NCI-H2029 treated with DMSO at 0.1 percent for 48 hours (cell line): ENCODE data around the gene SMTN.

ENCODE experiments used
- DNase-seq: peaks from one replicate; lab custom pipeline; 2025; lab: John Stamatoyannopoulos, UW

The SMTN gene

GRCh38 chr22:31127181-31127772, 46.2 kb downstream of the SMTN start:
- DNase-seq, result no peak

- no peak for DNase-seq
Measured at GRCh38 chr22:31128156-31128555, 47.0 kb downstream of the SMTN start.

DNA sequence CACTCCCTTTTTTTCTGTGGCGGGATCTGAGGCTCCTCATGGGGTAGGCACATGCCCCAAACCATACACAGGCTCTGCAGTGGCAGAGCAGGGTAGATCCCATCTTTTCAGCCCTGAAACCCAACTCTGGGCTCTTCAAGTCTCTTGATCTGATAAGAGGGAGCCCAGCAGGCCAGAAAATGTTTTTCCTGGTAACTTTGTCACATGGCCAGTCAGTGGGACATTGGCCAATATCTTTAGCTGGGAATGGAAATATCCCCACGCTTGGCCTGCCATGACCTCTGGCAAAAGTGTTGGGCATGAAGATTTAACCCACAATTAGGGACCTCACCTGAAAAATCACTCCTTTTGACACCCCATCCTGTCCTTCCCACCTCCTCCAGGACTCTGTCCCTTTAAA, 49.8 kb downstream of the SMTN start:
- DNase-seq, result peak; percentile 15

DNA sequence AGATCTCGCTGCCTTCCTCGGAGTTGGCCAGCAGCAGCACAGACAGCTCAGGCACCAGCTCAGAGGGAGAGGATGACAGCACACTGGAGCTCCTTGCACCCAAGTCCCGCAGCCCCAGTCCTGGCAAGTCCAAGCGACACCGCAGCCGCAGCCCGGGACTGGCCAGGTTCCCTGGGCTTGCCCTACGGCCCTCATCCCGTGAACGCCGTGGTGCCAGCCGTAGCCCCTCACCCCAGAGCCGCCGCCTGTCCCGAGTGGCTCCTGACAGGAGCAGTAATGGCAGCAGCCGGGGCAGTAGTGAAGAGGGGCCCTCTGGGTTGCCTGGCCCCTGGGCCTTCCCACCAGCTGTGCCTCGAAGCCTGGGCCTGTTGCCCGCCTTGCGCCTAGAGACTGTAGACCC, 52.8 kb downstream of the SMTN start:
- no peak for DNase-seq

GRCh38 chr22:31134688-31135087, 53.6 kb downstream of the SMTN start:
- DNase-seq, result no peak

DNA sequence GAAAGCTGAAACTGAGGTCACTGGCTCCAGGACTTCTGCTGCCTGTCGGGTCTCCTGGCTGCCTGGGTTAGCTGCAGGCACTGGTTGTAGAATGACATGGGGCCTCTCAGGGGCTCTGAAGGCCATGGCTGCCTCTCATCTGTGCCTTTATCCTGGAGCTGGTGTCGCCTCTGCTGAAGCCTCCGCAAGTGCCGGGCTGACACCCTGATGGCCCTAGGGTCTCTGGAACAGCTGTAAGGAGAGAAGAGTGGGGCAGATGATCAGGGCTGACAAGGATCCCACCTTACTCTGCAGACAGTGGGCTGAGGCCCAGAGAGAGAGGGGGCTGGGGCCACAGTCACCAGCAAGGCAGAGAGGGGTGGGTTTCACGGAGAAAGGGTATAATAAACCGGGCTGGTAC, 54.6 kb downstream of the SMTN start:
- no peak for DNase-seq

- DNase-seq, result no peak
Measured at GRCh38 chr22:31136155-31136554, 55.0 kb downstream of the SMTN start.

- no peak for DNase-seq
Measured at GRCh38 chr22:31136711-31137110, 55.6 kb downstream of the SMTN start.

GRCh38 chr22:31137721-31138120, 56.6 kb downstream of the SMTN start:
- no peak for DNase-seq

- DNase-seq, result no peak
Measured at GRCh38 chr22:31138126-31138525, 57.0 kb downstream of the SMTN start.

DNA sequence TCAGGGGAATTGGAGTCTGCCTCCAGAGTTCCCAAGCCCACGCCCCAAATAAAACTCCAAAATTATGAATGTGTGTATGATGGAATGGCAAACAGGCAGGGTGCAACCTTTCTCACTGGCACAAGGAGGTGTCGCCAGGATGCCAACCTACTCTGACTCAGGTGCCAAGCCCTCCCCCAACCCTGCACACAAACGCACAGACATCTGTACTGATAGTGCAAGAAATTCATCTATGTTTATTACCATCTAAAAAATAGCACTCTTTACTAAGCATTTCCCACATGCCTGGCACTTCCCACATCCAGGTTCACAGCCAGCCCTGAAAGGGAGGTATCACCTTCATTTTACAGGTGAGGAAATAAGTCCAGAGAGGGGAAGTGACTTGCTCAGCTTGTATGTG, 57.9 kb downstream of the SMTN start:
- DNase-seq, result no peak

DNA sequence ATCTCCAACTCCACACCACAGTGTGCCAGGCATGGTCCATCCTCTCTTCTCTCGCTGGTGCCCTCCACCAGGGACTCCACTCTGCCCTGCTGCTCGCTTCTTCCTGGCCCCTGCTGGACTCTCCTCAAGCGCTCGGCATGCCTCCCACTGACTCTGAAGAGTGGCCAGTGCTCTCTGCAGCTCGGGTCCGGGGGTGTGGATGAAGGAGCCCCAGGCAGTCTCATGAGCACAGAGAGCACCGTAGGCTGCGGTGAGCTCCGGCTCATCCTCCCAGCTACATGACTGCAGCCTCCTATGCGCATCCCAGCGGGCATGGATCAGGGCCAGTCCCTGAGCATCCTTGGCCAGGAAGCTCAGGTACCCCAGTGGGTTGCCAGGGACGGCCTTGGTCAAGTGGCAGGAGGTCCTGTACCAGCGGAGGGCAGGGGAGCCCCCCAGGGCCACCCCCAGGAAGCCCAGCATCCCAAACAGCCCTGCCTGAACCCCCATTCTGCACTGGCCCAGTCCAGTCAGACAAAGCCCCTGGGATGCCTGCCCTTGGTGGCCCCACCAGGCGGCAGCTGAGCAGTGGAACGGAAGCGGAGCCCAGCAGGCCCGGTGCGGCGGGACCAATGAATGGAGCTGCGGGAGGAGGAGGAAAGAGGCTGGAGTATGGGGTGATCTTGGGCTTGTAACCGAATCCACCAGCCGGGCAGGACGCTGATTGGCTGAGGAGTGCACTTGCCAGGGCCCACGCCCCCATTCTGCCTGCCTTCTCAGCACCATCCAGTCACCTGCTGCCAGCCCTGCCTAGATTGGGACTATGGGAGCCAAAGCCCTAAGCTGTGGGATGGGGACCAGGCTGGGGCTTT, 59.0 kb downstream of the SMTN start, which contains the start of gene PLA2G3:
TSS of gene PLA2G3 (minus strand) at position 643 of the 851 bp plus-strand sequence. CDS start at position 489, 154 bp downstream.
- peak; percentile 51 for DNase-seq

- DNase-seq, result no peak
Measured at GRCh38 chr22:31140746-31141145, 59.6 kb downstream of the SMTN start.

DNA sequence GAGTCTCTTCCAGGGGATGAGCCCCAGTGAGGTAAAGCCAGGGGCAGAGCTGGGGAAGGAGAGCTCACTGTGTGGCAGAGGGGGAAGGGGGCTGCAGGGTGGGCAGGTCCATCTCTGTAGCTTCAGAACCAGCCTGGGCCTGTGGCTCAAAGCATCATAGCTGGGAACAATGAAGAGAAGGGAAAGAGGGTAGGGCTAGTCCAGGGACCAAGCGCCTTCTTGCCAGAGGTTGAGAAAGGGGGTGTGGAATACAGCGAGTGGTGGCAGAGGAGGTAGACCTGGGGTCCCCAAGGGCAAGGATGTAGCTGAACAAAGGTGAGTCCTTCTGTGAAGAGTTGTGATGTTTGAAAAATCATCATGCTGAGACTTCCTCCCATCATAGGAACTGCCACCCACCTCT, 60.4 kb downstream of the SMTN start:
- no peak for DNase-seq

DNA sequence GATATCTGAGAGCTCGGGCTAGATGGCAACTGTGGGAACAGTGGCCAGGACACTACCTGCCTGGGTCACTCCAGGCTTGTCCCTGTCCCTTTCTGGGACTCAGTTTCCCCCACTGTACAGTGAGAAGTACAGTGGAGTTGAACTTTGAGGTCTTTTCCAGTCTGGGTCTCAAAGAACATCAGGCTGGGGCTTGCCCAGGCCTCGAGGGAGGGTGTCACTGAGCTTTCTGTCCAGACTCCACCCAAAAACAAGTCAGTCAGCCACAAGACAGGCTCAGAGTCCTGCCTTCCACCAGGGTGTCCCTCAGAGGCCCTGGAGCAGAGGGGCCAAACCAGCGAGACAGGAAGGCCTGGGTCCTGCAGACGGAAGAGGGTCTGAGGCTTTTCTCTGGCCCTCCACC, 61.2 kb downstream of the SMTN start:
- no peak for DNase-seq

GRCh38 chr22:31143038-31143437, 61.9 kb downstream of the SMTN start:
- no peak for DNase-seq

GRCh38 chr22:31143537-31143936, 62.4 kb downstream of the SMTN start:
- no peak for DNase-seq

- no peak for DNase-seq
Measured at GRCh38 chr22:31144223-31144622, 63.1 kb downstream of the SMTN start.

DNA sequence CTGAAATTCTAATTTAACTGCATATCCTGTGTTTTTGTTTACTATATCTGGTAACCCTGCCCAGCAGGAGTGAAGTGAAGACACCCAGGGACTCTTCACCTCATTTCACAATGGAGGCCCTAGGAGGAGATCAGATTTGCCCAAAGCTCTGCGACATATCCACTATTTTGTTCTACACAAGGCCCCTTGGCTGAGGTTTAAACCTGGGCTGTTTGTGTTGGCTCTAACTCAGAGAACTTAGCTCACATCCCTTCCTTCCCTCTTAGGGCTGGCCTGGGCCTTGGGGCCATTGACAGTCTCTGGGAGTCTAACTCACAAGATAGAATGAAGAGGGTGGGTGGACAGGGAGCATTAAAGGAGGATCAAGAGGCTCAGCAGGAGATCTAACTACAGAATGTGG, 67.4 kb downstream of the SMTN start:
- DNase-seq, result no peak

DNA sequence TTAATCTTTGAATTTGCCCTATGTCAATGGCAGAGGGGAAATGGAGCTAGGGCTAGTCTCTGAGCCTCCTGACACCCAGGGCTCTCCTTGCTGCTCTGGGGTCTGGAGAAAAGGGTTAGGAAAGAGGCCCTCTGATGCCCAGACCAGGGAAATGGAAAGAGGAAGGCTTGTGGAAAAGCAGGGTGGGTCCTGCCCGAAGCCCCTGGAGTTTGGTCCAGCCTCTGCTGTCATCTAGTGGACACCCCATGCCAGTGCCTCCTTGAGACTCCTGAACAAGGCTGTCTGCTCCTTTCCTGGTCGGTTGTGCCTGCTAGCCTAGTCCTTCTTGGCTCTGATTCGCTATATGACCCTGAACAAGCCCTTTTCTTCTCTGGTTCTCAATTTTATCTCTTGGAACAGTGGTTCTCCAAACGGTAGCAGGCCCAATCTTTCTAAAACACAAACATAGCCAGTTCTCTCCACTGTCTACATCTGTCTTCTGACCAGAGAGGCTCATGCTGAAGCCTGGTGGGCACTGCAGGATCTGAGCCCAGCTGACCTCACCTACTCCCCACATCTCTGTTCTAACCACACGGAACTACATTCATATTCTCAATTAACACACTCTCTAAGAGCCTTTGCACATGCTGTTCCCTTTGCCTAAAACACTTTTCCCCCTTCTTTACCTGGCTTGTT, 68.0 kb downstream of the SMTN start:
- peak; percentile 34 for DNase-seq

DNA sequence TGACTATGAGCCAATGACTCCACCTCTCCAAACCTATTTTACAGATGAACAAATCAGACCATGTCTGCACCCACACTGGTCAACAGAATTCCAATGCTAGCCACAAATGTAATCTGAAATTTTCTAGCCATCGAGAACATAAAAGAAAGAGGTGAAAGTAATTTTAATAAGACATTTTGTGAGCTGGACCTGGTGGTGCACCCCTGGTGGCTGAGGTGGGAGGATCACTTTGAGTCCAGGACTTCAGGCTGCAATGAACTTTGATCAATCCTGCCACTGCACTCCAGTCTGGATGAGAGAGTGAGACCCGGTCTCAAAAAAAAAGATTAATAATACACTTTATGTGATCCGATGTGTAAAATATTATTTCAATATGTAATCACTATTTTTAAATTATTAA, 69.5 kb downstream of the SMTN start:
- no peak for DNase-seq

DNA sequence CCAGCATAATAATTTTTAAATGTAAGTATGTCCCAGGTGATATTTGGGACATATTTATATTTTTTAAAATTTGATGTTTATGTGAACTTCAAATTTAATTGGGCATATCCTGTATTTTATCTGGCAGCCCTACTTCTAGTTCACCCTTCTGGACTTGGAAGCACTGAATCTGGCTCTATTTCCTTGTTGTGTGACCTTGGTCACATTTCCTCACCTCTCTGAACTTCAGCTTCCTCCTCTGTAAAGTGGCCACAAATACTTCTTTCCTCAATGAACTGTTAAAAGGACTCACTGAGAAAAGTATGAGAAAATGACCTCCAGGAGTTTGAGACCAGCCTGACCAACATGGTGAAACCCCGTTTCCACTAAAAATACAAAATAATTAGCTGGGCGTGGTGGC, 70.8 kb downstream of the SMTN start:
- no peak for DNase-seq

DNA sequence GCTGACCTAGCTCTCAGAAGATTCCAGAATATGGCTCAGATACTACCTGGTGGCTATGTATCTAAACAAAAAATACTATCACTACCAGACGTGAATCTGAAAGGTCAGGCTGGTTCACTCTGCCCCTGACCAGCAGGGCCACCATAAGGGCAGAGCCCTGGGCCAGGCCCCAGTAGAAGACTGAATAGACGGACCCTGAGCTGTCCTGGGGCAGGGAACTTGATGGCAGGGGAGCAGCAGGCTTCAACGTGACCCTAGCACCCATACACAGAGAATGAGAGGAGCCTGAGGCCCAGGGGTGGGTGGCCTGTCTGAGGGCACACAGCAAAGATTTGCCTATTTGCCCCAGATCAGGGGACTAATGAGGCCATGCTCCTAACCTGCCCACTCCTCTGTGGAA, 72.2 kb downstream of the SMTN start:
- no peak for DNase-seq
